ENCODE data around the gene CLEC3B. TPM values are rescaled to one million over a fixed set of nuclear protein-coding genes. Genes with fewer than 3 reads are reported as not detected.

Gene CLEC3B
- total and polyA plus RNA-seq, 2 donors (not counting 3 experiments of a cell fraction or from before 2014, with no cell fraction given): 1.8 TPM; not detected in 1

- ChIA-PET POLR2A (interaction anchor here (0.6 to 1.2 kb wide), 3 partner anchors 9 to 156 kb away, joined by 3 to 4 read pairs (median 4); partner anchors contain the start of gene EXOSC7), CTCF (interaction anchor here (0.8 to 2.8 kb wide), 10 partner anchors 9 to 26 kb away, joined by 3 to 16 read pairs (median 4); no protein-coding TSS in a partner anchor)
- Histone ChIP-seq H3K9me3 (replicated peaks; ENCODE audit: control insufficient read depth, insufficient read depth, low read length) (no peaks in the 10 kb centered on the region), H3K4me3 (replicated peaks in 1 of 3; ENCODE audit: insufficient read depth in 1 of 3, low read depth in 1 of 3, low read length in 3 of 3) (no peak overlapping the region), H4K20me1 (replicated peaks; ENCODE audit: control insufficient read depth, extremely low read depth, insufficient read depth, low read length) (no peaks in the 10 kb centered on the region), H3K9ac (replicated peaks; ENCODE audit: extremely low read depth, insufficient read depth, low read length) (peak overlapping the region; percentile 69), H3K9me1 (replicated peaks; ENCODE audit: control insufficient read depth, extremely low read depth, insufficient read depth, low read length) (no peaks in the 10 kb centered on the region), H3K36me3 (ENCODE audit: control insufficient read depth in 2 of 2, extremely low read depth in 1 of 2, insufficient read depth in 2 of 2, low read length in 2 of 2) (peaks cover 0 to under 1% of the 10 kb centered on the region in 2 experiments), H3K79me2 (ENCODE audit: control insufficient read depth, insufficient read depth, low read length) (no peaks in the 10 kb centered on the region), H3K27ac (ENCODE audit: insufficient read depth, low read depth, low read length) (peak overlapping the region; percentile 98), H3K4me2 (ENCODE audit: insufficient read depth, low read length) (peak overlapping the region; percentile 43), H3K4me1 (ENCODE audit: control insufficient read depth, extremely low read depth, insufficient read depth, low read length) (peaks cover 23% of the 10 kb centered on the region), H3K27me3 (ENCODE audit: control insufficient read depth in 2 of 2, insufficient read depth in 2 of 2, low read length in 2 of 2) (no peaks in the 10 kb centered on the region), H2AFZ (ENCODE audit: low read depth, low read length) (no peak overlapping the region)
- FAIRE-seq (peak; percentile 97), DNase-seq (ENCODE audit: low read depth, low spot score) (peak; percentile 98)
- TF ChIP-seq GATA2 (IDR thresholded peaks at IDR 0.05; ENCODE audit: insufficient read depth, insufficient read length, low read depth, low read length) (peak; percentile 78), POLR2AphosphoS5 (IDR thresholded peaks at IDR 0.05; ENCODE audit: insufficient read depth, low read depth, low read length) (peak; percentile 31), FOS (IDR thresholded peaks at IDR 0.05; ENCODE audit: borderline replicate concordance, insufficient read depth, low read length) (no peak), JUN (IDR thresholded peaks at IDR 0.05; ENCODE audit: borderline replicate concordance, insufficient read depth, insufficient read length, low read depth) (peak; percentile 34), CTCF (IDR thresholded peaks at IDR 0.05; ENCODE audit: extremely low read depth in 1 of 2, insufficient read depth in 1 of 2, low read depth in 1 of 2, low read length in 2 of 2) (no peak), EZH2 (IDR thresholded peaks at IDR 0.05; ENCODE audit: borderline replicate concordance, low read depth, low read length, severe bottlenecking) (no peak), POLR2A (IDR thresholded peaks at IDR 0.05; ENCODE audit: low read depth, low read length) (no peak), MYC (IDR thresholded peaks at IDR 0.05; ENCODE audit: low read depth, low read length) (no peak)
- TF ChIP-seq, protein P1, sequence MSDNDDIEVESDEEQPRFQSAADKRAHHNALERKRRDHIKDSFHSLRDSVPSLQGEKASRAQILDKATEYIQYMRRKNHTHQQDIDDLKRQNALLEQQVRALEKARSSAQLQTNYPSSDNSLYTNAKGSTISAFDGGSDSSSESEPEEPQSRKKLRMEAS (IDR thresholded peaks at IDR 0.05; ENCODE audit: insufficient read depth, insufficient read length): no peak
- dilution Hi-C loops (cut with MboI; ENCODE audit: extremely low pct_ligation_motif_present, low sequenced_read_pairs) (no loop called here), intact Hi-C loops (cut with micrococcal nuclease) (loop anchor here (1.0 kb wide), 1 partner anchor 25 kb away; no protein-coding TSS in a partner anchor)
- no TSS peak for BruUV-seq (replicated peaks)
These were observed 14.2 kb upstream of the CLEC3B start for GRCh38 chr3:45011756-45012508.
